HG02798 (cell line): ENCODE results near the gene INO80.

Experiments
- ATAC-seq: cut with Tn5 transposase; IDR thresholded peaks from one replicate; pipeline ENCODE4 v1.9.1; 2021; ENCODE audit warnings: mild to moderate bottlenecking; ENCODE audit not compliant: unreplicated experiment, poor library complexity

Gene INO80

GRCh38 chr15:41055706-41056105 lies 60.4 kb downstream of the INO80 start:
- ATAC-seq: no peak

DNA sequence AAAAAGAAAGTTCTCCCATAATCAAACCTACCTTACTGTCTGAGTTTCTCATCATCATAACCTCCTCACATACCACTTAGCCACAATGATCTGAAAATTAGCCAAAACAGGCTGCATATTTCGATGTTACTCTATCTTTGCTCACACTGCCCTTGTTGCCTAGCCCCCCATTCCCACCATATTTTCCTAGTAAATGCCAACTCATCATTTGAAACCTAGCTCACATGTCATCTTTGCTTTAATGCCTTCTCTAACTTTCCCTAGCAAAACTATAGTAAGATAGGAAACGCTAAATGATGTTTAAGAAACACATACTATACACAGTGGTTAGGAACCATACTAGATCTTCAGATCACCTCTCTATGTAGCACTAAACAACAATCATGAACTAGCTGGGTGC lies 64.9 kb downstream of the INO80 start:
- ATAC-seq: no peak

- no peak for ATAC-seq
Measured at GRCh38 chr15:41048852-41049251, 67.2 kb downstream of the INO80 start.

DNA sequence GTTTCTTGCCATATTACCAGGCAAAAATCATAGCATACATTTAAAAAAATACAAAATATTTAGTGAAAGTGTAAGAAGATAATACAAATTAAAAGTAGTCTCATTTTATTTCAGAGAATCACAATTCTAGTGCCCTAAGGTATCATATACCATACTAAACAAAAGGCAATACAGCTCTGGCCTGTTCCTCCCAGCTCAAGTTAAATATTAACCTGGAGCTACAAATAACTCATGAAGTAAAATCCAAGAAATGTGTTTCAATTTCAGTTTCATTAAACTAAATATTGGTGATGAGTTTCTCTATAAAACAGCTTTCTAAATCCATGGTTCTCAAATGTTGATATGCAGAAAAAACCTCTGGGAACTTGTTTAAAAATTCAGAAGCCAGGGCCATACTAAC lies 67.7 kb downstream of the INO80 start:
- ATAC-seq: no peak

DNA sequence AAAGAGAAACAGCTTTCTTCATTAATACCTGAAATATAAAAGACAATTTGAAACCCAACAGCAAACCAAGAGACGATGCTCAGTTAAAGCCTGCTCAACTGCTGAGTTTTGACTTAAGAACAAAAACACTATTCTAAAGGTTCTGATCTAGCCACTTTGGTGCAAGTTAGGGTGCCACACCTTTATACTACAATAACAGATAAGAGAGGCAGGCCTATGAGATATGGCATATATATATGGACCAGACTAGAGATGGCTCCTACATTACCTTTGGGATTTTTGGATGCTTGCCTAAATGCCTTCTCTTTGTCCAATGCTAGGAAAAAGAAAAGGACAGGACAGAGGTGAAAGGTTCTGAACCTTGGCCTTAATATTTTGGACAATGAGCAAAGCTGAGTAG lies 68.6 kb downstream of the INO80 start:
- ATAC-seq: no peak

DNA sequence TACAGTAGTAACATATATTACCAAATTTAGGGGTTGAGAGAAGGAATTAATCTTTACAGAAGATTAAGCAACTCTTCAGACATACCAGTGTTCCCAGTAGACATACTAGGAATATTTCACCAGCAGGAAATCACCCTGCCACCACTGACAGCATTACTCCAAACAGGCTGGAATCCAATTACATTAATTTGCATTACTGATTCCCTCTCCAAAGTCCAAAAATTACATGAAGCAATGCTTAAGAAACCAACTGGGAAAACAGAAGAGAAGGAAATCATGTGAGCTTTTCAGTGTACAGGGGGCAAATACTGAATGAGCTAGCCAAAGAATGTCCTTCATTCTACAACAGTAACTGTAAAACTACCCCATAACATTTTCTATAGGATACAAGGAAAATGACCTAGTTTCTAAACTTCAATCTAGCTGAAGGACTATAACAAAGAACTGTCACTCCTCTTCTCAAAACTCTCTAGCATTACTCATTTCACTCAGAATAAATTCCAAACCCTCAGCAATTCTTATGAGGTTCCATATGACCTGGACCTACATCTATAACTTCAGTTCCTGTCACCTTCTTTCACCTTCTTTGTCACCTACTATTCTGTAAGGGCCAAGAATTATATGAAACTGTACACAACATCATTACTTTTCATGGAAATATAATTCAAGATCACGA lies 72.7 kb downstream of the INO80 start:
- no peak for ATAC-seq

DNA sequence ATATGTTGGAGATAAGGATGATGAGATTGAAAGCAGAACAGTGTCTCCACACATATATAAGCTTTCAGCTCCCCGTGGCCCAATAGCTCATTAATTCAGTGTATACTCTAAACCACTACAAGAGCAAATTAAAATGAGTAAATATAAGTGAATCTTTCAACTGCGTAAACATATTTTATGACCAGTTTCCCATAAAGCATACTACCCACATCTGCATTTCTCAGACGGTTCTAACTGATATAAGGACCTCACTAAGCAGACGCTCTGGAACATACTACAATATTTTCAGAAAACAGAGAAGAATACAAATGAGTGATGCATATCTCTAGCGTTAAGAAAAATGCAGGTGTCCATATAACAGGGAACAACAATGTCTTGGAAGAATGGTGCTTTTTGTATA lies 73.2 kb downstream of the INO80 start:
- no peak for ATAC-seq

- ATAC-seq: no peak
Measured at GRCh38 chr15:41039121-41039520, 77.0 kb downstream of the INO80 start.

DNA sequence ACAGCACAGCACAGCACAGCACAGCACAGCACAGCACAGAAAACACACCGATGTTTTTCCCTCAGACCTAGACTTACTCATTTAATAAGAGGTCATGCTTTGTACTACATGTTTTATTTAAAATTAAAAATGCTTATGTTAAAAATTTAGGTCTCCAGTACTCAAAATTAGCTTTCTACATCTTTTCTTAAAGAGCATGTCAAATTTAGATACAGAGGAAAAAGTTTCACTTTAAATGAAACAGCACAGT lies 84.1 kb downstream of the INO80 start:
- no peak for ATAC-seq

DNA sequence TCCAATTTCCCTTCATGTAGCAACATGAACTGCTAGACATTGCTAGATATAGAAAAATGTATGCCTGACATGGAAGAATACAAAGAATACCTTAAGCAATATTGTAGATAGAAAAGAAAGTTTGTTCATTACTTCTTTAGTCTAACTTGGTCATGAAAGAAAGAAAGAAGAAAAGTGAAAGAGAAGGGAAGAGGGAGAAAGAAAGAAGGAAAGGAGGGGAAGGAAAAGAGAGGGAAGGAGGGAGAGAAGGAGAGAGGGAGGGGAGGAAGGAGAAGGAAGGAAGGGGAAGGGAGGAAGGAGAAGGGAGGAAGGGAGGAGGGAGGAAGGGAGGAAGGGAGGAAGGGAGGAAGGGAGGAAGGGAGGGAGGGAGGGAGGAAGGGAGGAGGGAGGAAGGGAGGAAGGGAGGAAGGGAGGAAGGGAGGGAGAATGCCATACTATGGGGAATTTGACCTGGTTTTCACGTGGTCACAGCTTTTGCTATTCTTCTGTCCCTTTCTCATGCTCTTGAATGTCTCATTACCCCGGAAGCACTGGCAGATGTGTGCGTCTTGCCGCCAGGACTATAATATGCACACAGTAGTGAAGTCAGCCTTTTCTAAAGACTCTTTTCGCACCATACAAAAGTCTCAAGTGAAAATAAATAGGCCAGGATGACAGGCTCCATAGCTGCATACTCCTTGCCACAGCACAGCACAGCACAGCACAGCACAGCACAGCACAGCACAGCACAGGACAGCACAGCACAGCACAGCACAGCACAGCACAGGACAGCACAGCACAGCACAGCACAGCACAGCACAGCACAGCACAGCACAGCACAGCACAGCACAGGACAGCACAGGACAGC lies 84.6 kb downstream of the INO80 start:
- no peak for ATAC-seq

GRCh38 chr15:41028853-41029252 lies 87.2 kb downstream of the INO80 start:
- no peak for ATAC-seq

- ATAC-seq: no peak
Measured at GRCh38 chr15:41025393-41025792, 90.7 kb downstream of the INO80 start.

GRCh38 chr15:41024885-41025284 lies 91.2 kb downstream of the INO80 start:
- ATAC-seq: no peak

DNA sequence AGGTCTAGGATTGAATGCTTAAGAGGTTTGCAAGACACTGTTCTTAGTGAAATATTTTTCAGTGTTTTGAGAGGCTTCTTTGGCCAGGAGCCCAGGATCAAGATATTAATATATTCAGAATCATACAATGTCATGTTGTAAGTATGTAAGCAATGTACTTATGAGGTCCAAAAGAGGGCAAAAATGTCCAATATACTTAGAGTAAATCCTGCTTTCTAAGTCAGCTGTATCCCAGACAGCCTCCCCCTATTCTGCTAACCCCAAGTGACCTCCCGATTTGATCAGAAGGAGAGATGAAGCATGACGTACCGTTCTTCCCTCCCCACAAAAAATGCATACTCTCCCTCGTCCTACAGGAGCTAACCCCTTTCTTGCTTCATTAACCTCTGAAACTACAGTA lies 91.9 kb downstream of the INO80 start:
- no peak for ATAC-seq

DNA sequence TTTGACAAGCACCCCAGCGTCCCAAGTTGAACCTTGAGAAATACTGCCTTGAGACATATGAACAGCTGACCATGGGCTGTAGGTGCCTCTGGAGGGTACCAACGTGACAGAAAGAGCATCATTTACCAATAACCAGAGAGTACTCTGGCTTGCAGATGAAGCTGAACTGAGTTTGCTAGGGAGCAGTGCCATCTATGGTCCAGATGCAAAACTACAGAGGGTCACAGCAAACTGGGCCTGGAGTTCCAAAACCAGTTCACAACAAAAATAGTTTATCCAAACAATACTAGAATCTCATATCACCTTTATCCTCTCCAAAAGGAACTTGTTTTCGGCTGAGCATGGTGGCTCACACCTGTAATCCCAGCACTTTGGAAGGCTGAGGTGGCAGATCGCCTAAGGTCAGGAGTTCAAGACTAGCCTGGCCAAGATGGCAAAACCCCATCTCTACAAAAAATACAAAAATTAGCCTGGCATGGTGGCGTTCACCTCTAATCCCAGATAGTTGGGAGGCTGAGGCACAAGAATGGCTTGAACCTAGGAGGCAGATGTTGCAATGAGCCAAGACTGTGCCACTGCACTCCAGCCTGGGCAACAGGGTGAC lies 93.5 kb downstream of the INO80 start:
- no peak for ATAC-seq

GRCh38 chr15:41020829-41021228 lies 95.3 kb downstream of the INO80 start:
- no peak for ATAC-seq

DNA sequence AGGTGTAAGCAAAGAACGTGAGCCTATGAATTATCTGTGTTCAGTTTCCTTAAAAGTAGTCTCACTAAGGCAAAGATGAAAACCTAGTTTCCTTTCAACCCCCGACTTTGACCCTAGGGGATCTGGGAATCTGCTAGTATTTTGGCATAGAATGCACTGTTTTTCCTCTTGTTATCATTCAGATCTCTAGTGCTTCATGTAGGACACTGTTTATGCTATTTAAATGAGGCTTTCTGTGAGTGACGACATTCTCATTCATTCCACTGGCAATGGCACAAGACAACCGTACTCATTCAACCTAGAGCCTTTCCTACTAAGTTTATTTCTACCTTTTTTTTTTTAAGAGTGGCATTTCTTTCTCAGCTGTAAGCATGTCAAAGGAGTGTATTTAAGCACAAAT lies 95.8 kb downstream of the INO80 start:
- ATAC-seq: no peak

DNA sequence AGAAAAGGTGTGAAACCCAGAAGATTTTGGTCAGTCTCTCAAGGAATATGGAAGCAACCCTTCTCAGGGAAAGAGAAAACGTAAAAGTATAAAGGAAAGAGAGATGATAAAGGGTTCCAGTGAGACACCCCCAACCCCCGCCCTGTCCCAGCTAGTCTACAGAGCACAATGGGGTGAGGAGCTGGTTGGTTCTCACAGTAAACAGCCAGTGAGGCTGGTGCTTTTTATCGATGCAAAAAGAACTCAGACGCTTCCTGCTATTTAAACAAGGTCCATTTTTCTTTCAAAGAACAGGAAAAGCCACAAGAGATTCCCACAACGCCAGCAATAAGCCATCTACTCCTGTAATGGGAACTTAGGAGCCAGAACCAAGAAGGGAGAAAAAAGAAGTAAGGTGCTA lies 96.9 kb downstream of the INO80 start:
- ATAC-seq: no peak

GRCh38 chr15:41018534-41018933 lies 97.5 kb downstream of the INO80 start:
- ATAC-seq: no peak

DNA sequence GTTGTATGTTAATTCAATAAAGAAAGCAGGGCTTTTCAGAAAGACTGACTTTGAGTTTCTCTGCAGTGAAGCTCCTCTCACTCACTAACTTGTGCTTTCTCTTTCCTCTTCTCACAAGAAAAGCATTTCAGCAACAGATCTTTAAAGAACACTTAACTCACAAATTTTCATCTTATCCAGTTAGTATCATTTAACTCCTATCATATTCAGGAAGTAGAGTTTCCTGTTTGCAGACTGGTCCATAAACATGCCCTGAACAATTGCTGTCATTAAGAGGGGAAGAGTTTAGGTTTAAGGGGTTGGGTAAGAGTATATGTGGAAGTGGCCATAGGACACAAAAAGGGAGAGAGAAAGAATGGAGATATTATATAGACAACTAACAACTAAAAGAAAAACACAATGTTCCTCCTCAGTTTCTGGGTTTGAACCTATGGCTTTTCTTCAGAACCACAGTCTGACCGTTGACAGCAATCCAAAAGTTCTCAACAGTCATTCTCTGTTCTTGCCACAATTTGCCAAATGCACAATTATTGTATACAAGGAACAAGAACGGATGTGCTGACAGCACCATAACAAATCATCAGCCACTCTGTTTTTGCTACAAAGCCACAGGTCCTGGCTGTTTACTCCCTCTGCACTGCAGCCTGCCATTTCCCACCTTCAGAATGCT lies 98.9 kb downstream of the INO80 start:
- ATAC-seq: no peak

GRCh38 chr15:41013691-41014414 lies 102.2 kb downstream of the INO80 start:
- ATAC-seq: no peak
